Right lobe of liver (tissue), 6 donors: ENCODE data around the gene FLNC. TPM values are rescaled to one million over a fixed set of nuclear protein-coding genes. Genes with fewer than 3 reads are reported as not detected.

ENCODE experiments used
- ATAC-seq, 4 donors: fragments of 200-7000 bp; cut with Tn5 transposase; one replicate each; pipeline ENCODE4 v1.9.1; 2020; ENCODE audit warnings: mild to moderate bottlenecking in 4 of 4, moderate library complexity in 4 of 4
- DNase-seq, 3 donors: peaks; one replicate each; pipeline ENCODE4 v3.0.0-alpha.2; 2020
- H3K27ac ChIP-seq, 3 donors: fragments of 200-600 bp; one replicate each; pipeline ENCODE4 v1.8.0; 2022
- H3K27me3 ChIP-seq, 2 donors: fragments of 200-600 bp; one replicate each; pipeline ENCODE4 v1.8.0; 2022
- H3K36me3 ChIP-seq, 4 donors: fragments of 200-600 bp; sonication (generic) in 1 of 4; one replicate each; pipeline versions ENCODE4 v1.5.1 to v1.8.0; 2017 to 2022; ENCODE audit warnings: control low read depth in 1 of 4
- H3K4me1 ChIP-seq, 4 donors: fragments of 200-600 bp; sonication (generic) in 1 of 4; one replicate each; pipeline versions ENCODE4 v1.5.1 to v1.8.0; 2017 to 2022; ENCODE audit warnings: control low read depth in 1 of 4
- H3K4me3 ChIP-seq, 3 donors: fragments of 200-600 bp; one replicate each; pipeline ENCODE4 v1.8.0; 2022
- H3K9me3 ChIP-seq, 4 donors: fragments of 200-600 bp; sonication (generic) in 1 of 4; one replicate each; pipeline versions ENCODE4 v1.5.1 to v1.8.0; 2017 to 2022; ENCODE audit warnings: control low read depth in 1 of 4
- POLR2A ChIP-seq: fragments of 450-650 bp; IDR thresholded peaks from one replicate; pipeline ENCODE4 v1.6.1; 2017; ENCODE audit warnings: antibody characterized with exemption, mild to moderate bottlenecking
- WGBS: methylation state at CpG from one replicate; pipeline ENCODE4 v1.1.6; 2018; ENCODE audit warnings: low coverage, low lambda C conversion rate; ENCODE audit not compliant: insufficient coverage; ENCODE audit errors: missing lambda C conversion rate; 5-methylcytosine and 5-hydroxymethylcytosine counted together
- intact Hi-C, 2 donors: fragments of 100-400 bp; cut with DNase I; formaldehyde crosslinking; loops; one replicate each; pipeline versions ENCODE4 v1.11.2 to v1.14.1; 2022
- total RNA-seq, 6 experiments: library from RNA; depleted of rRNA in 2 of 6; stranded (reverse); fragments of >200 nt in 2 of 6; fragmentation: NEBNext Ultra II Directional in 3 of 6; extraction: Animal tissue kit (Norgen Biotek cat#: 25700) in 3 of 6; gene quantifications; one replicate each; pipeline versions ENCODE4 v1.1.0 to v1.2.4, GENCODE V29; 2016 to 2023
- TF ChIP-seq, protein P1 (sequence below), 4 donors: fragments of 200-600 bp in 3 of 4; fragments of 450-650 bp in 1 of 4; IDR thresholded peaks; one replicate each; pipeline versions ENCODE4 v1.5.1 to v1.8.0; 2016 to 2022; ENCODE audit warnings: antibody characterized with exemption in 4 of 4, mild to moderate bottlenecking in 2 of 4
- donor health status: DM: no; HTN: yes; CAD: no.
- donor health status: DM: no; HTN: no; CAD: no.
- donor health status: DM: no; HTN: no; CAD: no.
- donor health status: DM: no; HTN: yes; CAD: no.
- donor health status: DM: no; HTN: yes; CAD: no.

Gene FLNC
- total RNA-seq, 6 experiments from 2014 or later, result 0.27 to 5.1 (median 0.74) TPM

DNA sequence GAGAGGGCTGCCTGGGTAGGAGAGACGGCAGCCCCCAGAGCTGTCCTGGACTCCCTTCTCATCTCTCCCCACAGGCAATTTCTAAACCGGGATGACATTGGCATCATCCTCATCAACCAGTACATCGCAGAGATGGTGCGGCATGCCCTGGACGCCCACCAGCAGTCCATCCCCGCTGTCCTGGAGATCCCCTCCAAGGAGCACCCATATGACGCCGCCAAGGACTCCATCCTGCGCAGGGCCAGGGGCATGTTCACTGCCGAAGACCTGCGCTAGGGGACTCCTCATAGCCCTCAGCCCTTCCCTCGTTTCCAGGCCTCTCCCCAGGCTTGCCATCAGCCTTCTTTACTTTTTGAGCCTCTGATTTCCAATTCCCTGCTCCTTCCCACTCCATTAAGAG is 35.1 kb downstream of the FLNC start:
- no peak overlapping the region for H3K4me3 ChIP-seq
- H3K4me1 ChIP-seq, result peaks cover 0 to 22% (median 8%) of the 10 kb centered on the region in 4 donors
- no peaks in the 10 kb centered on the region for H3K27me3 ChIP-seq
- no peaks in the 10 kb centered on the region for H3K9me3 ChIP-seq
- TF ChIP-seq, protein P1, sequence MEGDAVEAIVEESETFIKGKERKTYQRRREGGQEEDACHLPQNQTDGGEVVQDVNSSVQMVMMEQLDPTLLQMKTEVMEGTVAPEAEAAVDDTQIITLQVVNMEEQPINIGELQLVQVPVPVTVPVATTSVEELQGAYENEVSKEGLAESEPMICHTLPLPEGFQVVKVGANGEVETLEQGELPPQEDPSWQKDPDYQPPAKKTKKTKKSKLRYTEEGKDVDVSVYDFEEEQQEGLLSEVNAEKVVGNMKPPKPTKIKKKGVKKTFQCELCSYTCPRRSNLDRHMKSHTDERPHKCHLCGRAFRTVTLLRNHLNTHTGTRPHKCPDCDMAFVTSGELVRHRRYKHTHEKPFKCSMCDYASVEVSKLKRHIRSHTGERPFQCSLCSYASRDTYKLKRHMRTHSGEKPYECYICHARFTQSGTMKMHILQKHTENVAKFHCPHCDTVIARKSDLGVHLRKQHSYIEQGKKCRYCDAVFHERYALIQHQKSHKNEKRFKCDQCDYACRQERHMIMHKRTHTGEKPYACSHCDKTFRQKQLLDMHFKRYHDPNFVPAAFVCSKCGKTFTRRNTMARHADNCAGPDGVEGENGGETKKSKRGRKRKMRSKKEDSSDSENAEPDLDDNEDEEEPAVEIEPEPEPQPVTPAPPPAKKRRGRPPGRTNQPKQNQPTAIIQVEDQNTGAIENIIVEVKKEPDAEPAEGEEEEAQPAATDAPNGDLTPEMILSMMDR (IDR thresholded peaks at IDR 0.05), result no peak
- TF ChIP-seq POLR2A, result no peak
- intact Hi-C loops, result no loop called here
- H3K27ac ChIP-seq, result no peak overlapping the region
- H3K36me3 ChIP-seq, result peaks cover 0 to 7% (median 0%) of the 10 kb centered on the region in 4 donors
- 100% methylated on average over 8 of the region's 12 CpGs for WGBS
- ATAC-seq (no peak), DNase-seq (no peak)

GRCh38 chr7:128865996-128866877 is 36.0 kb downstream of the FLNC start:
- intact Hi-C loops, result no loop called here
- H3K4me3 ChIP-seq, result no peak overlapping the region
- TF ChIP-seq POLR2A, result no peak
- H3K4me1 ChIP-seq, result peaks cover 0 to 22% (median 8%) of the 10 kb centered on the region in 4 donors
- 98% methylated on average over 11 of the region's 27 CpGs for WGBS
- no peak overlapping the region for H3K27ac ChIP-seq
- ATAC-seq, result no peak
- H3K9me3 ChIP-seq, result no peaks in the 10 kb centered on the region
- DNase-seq, result no peak
- peaks cover 0 to 7% (median 0%) of the 10 kb centered on the region in 4 donors for H3K36me3 ChIP-seq
- H3K27me3 ChIP-seq, result no peaks in the 10 kb centered on the region

DNA sequence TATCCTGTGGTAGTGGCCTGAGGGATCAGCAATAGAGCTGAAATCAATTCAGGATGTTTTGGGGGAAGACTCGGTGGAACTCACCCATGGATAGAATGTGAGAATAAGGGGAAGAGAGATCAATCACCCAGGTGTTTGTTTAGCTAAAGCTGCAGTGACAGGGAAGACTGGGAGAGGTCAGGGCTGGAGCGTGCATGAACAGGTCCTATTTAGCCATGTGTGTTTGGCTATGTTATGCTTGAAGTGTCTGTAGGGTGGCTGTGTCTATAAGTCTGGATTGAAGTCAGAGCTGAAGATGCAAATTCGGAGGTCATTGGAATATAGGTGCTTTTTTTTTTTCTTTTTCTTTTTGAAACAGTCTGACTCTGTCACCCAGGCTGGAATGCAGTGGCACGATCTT is 37.0 kb downstream of the FLNC start:
- Histone ChIP-seq H3K9me3 (no peaks in the 10 kb centered on the region), H3K27me3 (no peaks in the 10 kb centered on the region), H3K4me3 (no peak overlapping the region), H3K27ac (no peak overlapping the region), H3K36me3 (peaks cover 0 to 7% (median 0%) of the 10 kb centered on the region in 4 donors), H3K4me1 (peaks cover 0 to 20% (median 8%) of the 10 kb centered on the region in 4 donors)
- ATAC-seq, result no peak
- 89% methylated on average over 4 of the region's 4 CpGs for whole genome bisulfite sequencing
- no peak for DNase-seq
- intact Hi-C loops, result no loop called here
- TF ChIP-seq, protein P1 (IDR thresholded peaks at IDR 0.05), result no peak
- no peak for TF ChIP-seq POLR2A

GRCh38 chr7:128867842-128868623 is 37.8 kb downstream of the FLNC start:
- WGBS, result 87% methylated on average over 3 of the region's 11 CpGs
- no peak overlapping the region for H3K4me3 ChIP-seq
- ATAC-seq, result peak in 1 of 4 donors; percentile 5
- intact Hi-C loops, result no loop called here
- H3K27me3 ChIP-seq, result no peaks in the 10 kb centered on the region
- no peak overlapping the region for H3K27ac ChIP-seq
- H3K36me3 ChIP-seq, result peaks cover 0 to 7% (median 0%) of the 10 kb centered on the region in 4 donors
- H3K9me3 ChIP-seq, result no peaks in the 10 kb centered on the region
- no peak for TF ChIP-seq POLR2A
- TF ChIP-seq, protein P1 (IDR thresholded peaks at IDR 0.05), result no peak
- DNase-seq, result no peak
- peaks cover 0 to 19% (median 8%) of the 10 kb centered on the region in 4 donors for H3K4me1 ChIP-seq
